GM18517 (cell line): ENCODE data around the gene SCLT1.

Experiments
- ATAC-seq: cut with Tn5 transposase; IDR thresholded peaks from one replicate; pipeline ENCODE4 v1.9.1; 2021; ENCODE audit warnings: mild to moderate bottlenecking, moderate library complexity; ENCODE audit not compliant: unreplicated experiment

The SCLT1 gene

DNA sequence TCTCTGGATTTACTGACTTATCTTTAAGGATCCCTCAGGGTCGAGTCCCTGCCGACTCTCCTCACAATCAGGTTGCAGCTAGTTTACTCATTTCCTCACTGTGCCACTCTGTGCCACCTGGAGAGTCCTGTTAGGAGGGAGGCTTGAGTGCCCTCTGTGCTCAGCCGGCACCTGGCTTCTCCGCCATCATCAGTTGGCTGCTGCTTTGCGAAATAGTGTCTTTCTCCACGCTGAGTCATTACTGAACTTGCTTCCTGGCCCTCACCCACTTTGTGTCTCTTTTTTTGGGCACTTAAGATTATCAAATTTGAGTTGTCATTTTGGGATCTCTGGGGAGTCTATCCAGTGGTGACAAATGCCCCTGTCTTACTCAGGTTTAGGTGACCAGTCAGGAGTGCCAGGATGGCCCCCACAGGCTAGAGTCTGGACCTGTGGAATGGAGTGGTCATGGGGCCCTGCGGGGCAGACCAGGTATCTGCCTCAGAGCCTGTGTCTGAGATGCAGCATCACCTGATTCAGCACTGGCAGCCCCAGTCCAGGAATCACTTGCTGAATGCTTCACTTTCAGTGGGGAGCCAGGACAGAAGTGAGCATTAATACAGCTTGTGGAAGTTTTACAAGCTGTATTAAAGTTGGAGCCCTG lies 246.1 kb downstream of the SCLT1 start:
- ATAC-seq: no peak

DNA sequence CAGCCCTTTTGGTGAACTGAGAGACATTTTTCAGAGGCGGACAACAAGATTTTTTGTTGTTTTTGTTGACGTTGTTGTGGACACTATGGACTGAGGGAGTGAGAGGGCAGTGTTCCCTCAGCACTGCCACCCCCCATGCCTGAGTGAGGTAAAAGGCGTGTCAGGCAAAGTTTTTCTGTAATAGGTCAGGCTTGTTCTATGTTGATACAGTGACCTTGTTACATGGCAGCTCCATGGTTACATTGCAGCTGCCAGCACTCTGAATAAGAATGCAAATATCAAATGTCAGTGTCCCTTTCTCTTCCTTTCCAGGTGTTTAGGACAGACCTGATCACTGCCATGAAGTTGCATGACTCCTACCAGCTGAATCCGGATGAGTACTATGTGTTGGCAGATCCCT lies 247.3 kb downstream of the SCLT1 start:
- ATAC-seq: no peak

DNA sequence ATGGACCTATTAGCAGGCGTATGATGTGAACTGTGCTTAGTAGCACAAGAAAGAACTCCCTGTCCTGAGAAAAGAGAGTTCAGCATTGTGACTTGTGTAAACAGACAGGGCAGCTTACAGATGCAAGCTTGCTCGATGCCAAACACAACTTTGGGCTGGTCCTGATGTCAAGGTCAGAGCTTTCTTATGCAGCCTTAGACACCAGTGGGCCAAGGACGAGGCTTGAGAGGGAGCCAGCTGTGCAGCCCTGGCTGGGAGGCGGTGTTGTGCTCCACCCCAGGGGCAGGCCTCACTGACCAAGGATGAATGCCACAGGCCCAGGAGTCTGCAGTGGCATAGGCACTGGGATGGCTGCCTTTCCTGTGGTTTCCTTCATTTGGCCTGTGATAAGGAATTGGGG lies 248.4 kb downstream of the SCLT1 start:
- ATAC-seq: no peak

DNA sequence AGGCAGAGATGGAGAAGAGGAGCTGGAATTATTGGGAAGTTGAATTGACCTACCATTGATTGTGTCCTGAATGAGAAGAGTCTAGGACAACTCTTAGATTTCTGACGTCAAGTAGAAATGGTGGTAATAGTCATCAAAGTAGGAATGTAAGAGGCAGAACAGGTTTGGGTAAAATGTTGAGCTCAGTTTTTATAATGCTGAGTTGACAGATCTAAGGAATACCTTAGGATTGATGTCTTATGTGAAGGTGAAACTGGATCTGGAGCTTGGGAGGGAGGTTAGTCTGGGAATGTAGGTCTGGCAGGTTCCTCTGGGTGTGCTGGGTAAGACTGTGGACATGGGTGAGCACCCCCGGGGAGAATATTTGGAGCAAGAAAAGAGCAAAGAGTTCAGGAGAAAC lies 251.9 kb downstream of the SCLT1 start:
- no peak for ATAC-seq

DNA sequence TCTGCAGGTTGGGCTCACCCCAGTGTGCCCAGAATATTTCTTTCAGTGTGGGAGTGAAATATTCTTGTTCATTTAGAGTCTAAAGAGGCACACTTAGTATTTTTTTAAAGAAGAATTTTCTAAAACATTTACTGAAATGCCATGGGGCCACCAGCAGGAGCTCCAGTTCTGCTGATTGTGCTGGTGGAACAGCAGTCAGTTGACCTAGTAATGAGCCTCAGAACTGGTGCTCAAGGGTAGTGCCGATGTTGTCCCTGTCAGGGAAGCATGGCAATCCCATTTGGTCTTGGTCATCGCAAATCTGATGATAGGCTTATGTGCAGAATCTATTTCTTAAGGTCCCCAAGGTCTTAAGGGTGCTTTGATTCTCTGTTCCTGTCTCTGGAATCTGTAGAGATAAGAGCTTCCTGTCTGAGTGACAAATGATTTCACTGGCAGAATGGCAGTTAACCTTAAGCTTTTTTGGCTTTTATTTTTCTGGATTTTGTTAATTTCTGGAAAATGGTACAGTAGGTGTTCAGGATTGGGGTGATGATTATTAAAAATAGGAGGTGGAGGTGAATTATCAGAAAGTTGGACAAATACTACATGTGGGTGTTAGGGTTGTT lies 252.5 kb downstream of the SCLT1 start:
- no peak for ATAC-seq

DNA sequence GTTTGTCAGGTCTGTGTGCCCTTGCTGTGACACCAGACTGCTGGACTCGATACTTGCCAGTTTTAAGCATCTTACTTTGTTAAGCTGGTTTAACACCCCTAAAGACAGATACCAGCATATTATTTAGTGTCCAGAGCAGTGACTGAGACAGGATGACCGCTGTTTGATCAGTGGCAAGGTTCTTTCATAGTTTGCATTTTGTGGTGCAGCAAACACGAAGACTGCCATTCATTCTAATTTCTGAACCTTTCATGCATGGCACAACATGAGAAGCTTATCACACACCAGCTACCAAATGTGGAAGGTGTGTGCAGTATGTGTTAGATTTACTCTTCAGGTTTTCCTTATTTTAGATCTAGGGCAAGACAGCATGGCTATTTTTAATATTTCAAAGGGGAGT lies 255.7 kb downstream of the SCLT1 start:
- no peak for ATAC-seq

DNA sequence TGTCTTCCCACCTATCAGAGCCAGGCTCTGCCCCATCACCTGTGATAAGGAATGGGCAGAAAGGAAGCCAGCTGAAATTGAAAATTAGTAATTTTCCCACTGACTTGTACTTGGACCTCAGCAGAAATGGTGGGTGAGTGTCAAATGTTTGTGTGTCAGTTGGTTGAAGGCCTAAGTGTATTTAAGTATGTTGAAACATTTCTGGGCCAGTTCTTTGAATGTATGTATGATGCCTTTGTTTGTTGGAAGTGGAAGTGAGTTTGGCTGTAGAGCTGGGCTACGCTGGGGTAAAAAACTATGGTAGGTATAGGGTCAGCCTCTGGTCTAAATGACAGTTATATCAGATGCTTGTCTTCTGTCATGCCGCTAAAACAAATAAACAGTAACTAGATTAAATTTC lies 256.1 kb downstream of the SCLT1 start:
- ATAC-seq: no peak

DNA sequence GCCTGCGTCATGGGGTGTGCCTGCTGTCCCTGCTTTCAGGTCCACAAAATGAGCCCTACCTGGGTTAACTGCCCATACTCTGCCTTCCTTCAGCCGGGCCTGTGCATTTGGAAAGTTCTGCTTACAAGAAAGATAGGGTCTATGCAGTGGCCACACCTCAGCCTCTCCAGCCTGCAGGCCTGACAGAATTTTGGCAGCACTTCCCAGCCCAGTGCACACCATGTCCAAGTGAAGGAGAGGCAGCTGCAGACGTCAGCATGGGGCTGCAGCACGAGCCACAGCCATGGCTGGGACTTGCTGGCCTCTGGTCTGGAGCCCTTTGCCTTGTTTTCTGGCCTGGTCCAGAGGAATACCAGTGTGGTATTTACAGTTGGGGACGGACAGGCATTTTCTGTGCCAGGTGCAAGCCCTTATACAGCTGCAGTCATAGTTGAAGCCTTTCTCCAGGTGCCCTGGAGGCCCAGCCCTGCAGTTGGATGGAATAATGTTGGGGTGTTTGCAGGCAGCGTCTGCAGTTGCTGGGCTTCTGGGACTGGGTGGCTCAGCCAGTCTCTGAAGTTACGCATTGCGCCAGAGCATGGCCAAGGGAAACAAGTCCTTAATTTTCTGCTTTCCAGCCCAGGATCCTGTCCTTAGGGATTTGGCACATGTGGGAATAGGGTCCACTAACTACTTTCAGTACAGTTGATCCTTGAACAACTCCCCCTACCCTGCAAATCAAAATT lies 257.7 kb downstream of the SCLT1 start:
- no peak for ATAC-seq
